ENCODE data around the gene B3GNT5. TPM values are rescaled to one million over a fixed set of nuclear protein-coding genes. Genes with fewer than 3 reads are reported as not detected.

Gene B3GNT5
- total and polyA plus RNA-seq, 9 of the 15 experiments (the other 6 are each of a cell fraction or from before 2014, with no cell fraction given) = 8.8 to 23.8 (median 14.4) TPM

GRCh38 chr3:183253528-183254486 lies 754 bp downstream of the B3GNT5 start (continued):
- peak; percentile 19 for TF ChIP-seq SAP30 (IDR thresholded peaks at IDR 0.05; ENCODE audit: borderline replicate concordance, insufficient read depth, low read depth, low read length, poor library complexity, severe bottlenecking)
- 0 out of 2 replicates have a peak, but pooled peaks have one; percentile 29 for TF ChIP-seq ZNF12 (CRISPR knock-in tag; IDR thresholded peaks at IDR 0.05)
- no peak for TF ChIP-seq RHOXF2B (CRISPR knock-in tag; conservative IDR thresholded peaks at IDR 0.05)
- no peak for TF ChIP-seq ZFP30 (CRISPR knock-in tag; IDR thresholded peaks at IDR 0.05; ENCODE audit: borderline replicate concordance)
- 0 out of 2 replicates have a peak, but pooled peaks have one; percentile 51 for TF ChIP-seq SMARCE1 (IDR thresholded peaks at IDR 0.05)
- 0 out of 2 replicates have a peak, but pooled peaks have one; percentile 24 for TF ChIP-seq E2F5 (CRISPR knock-in tag; IDR thresholded peaks at IDR 0.05)
- TF ChIP-seq THAP12 (CRISPR knock-in tag; IDR thresholded peaks at IDR 0.05) = 0 out of 2 replicates have a peak, but pooled peaks have one; percentile 27
- TF ChIP-seq CTCF (IDR thresholded peaks at IDR 0.05 in 2 of 3, conservative IDR thresholded peaks at IDR 0.05 in 1 of 3; ENCODE audit: insufficient read depth in 2 of 3, low read depth in 1 of 3, low read length in 3 of 3) = 0 out of 6 replicates have a peak, but pooled peaks of 1 of the 3 experiments have one; percentile 18
- TF ChIP-seq POLR2A (conservative IDR thresholded peaks at IDR 0.05) = peak; percentile 57; the same call in 1 of the 2 replicates
- no peak for TF ChIP-seq SMAD1 (IDR thresholded peaks at IDR 0.05; ENCODE audit: low read depth, low read length, partially characterized antibody)
- peak; percentile 29; the same call in 1 of the 2 replicates for TF ChIP-seq L3MBTL2 (IDR thresholded peaks at IDR 0.05)
- TF ChIP-seq, protein P1, sequence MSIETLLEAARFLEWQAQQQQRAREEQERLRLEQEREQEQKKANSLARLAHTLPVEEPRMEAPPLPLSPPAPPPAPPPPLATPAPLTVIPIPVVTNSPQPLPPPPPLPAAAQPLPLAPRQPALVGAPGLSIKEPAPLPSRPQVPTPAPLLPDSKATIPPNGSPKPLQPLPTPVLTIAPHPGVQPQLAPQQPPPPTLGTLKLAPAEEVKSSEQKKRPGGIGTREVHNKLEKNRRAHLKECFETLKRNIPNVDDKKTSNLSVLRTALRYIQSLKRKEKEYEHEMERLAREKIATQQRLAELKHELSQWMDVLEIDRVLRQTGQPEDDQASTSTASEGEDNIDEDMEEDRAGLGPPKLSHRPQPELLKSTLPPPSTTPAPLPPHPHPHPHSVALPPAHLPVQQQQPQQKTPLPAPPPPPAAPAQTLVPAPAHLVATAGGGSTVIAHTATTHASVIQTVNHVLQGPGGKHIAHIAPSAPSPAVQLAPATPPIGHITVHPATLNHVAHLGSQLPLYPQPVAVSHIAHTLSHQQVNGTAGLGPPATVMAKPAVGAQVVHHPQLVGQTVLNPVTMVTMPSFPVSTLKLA (conservative IDR thresholded peaks at IDR 0.05) = no peak; a peak in 1 of 4 replicates
- no peak for TF ChIP-seq ZNF140 (CRISPR knock-in tag; IDR thresholded peaks at IDR 0.05)
- peak; percentile 79 for TF ChIP-seq POLR2G (IDR thresholded peaks at IDR 0.05; ENCODE audit: low read depth, low read length)
- TF ChIP-seq RBBP5 (IDR thresholded peaks at IDR 0.05; ENCODE audit: borderline replicate concordance, insufficient read depth, low read length, poor library complexity, severe bottlenecking) = peak; percentile 42
- no peak for TF ChIP-seq CREM (IDR thresholded peaks at IDR 0.05; ENCODE audit: low read depth)
- peak; percentile 52; the same call in 1 of the 2 replicates for TF ChIP-seq KAT7 (CRISPR knock-in tag; IDR thresholded peaks at IDR 0.05; ENCODE audit: borderline replicate concordance)
